B cell (primary cell): ENCODE results near the gene FARSB. TPM values are rescaled to one million over a fixed set of nuclear protein-coding genes. Genes with fewer than 3 reads are reported as not detected.

ENCODE experiments used
- ATAC-seq: fragments of 200-7000 bp; cut with Tn5 transposase; one replicate; pipeline ENCODE4 v1.10.0; 2021; ENCODE audit warnings: low read depth, mild to moderate bottlenecking, moderate number of reproducible peaks, moderate library complexity
- CTCF ChIA-PET: fragments of 350-600 bp; sonication (Branson Sonifier 250); formaldehyde crosslinking; loops from one replicate; lab custom pipeline; 2021; ENCODE audit warnings: antibody characterized with exemption, inconsistent platforms; lab: Charles Lee
- POLR2A ChIA-PET: fragments of 350-600 bp; sonication (Branson Sonifier 250); formaldehyde crosslinking; loops from one replicate; lab custom pipeline; 2021; ENCODE audit warnings: antibody characterized with exemption; lab: Charles Lee
- DNase-seq: peaks from one replicate; pipeline ENCODE4 v3.0.0; 2013
- H2AFZ ChIP-seq: 2 replicates; pipeline ENCODE4 v1.6.1; 2012; ENCODE audit warnings: mild to moderate bottlenecking, low read depth, low read length; ENCODE audit not compliant: insufficient read depth, poor library complexity, severe bottlenecking
- H3K27ac ChIP-seq, 2 donors: 1 replicate in 1 of 2; 2 replicates in 1 of 2; pipeline ENCODE4 v1.5.1; 2012 to 2013; ENCODE audit warnings: low read length in 2 of 2, mild to moderate bottlenecking in 2 of 2, moderate library complexity in 1 of 2
- H3K27me3 ChIP-seq, 4 experiments: fragments of 200-600 bp in 1 of 4; sonication (generic) in 1 of 4; replicated peaks in 1 of 4; 1 replicate in 2 of 4; 2 replicates in 2 of 4; pipeline versions ENCODE4 v1.6.1 to v1.7.0; 2013 to 2016; ENCODE audit warnings: low read length in 3 of 4, mild to moderate bottlenecking in 2 of 4, mixed read lengths in 1 of 4, moderate library complexity in 1 of 4; ENCODE audit not compliant: insufficient read depth in 4 of 4, control insufficient read depth in 3 of 4; ENCODE audit errors: control extremely low read depth in 1 of 4
- H3K36me3 ChIP-seq, 2 experiments: replicated peaks in 1 of 2; 1 replicate in 1 of 2; 2 replicates in 1 of 2; pipeline versions ENCODE4 v1.6.1 to v1.7.1; 2013; ENCODE audit warnings: low read length in 1 of 2; ENCODE audit not compliant: insufficient read depth in 2 of 2, control insufficient read depth in 1 of 2; ENCODE audit errors: control extremely low read depth in 1 of 2, extremely low read depth in 1 of 2
- H3K4me1 ChIP-seq, 2 donors: fragments of 200-600 bp in 1 of 2; sonication (generic) in 1 of 2; 1 replicate in 1 of 2; 2 replicates in 1 of 2; pipeline versions ENCODE4 v1.5.1 to v1.6.1; 2013 to 2017; ENCODE audit warnings: low read length in 2 of 2; ENCODE audit not compliant: control insufficient read depth in 2 of 2, insufficient read depth in 2 of 2
- H3K4me2 ChIP-seq: replicated peaks from 2 replicates; pipeline ENCODE3; 2012; ENCODE audit warnings: mild to moderate bottlenecking, low read depth, low read length; ENCODE audit not compliant: poor library complexity, severe bottlenecking
- H3K4me3 ChIP-seq, 5 experiments: fragments of 200-600 bp in 1 of 5; sonication (generic) in 1 of 5; 1 replicate in 3 of 5; 2 replicates in 2 of 5; pipeline versions ENCODE4 v1.5.1 to v1.7.0; 2011 to 2016; ENCODE audit warnings: low read length in 4 of 5, mild to moderate bottlenecking in 4 of 5, low read depth in 2 of 5, control low read depth in 1 of 5, moderate library complexity in 1 of 5; ENCODE audit not compliant: insufficient read depth in 1 of 5; ENCODE audit errors: control extremely low read depth in 1 of 5, extremely low read depth in 1 of 5
- H3K79me2 ChIP-seq: fragments of 200-600 bp; sonication (generic); one replicate; pipeline ENCODE4 v1.6.0; 2016; ENCODE audit warnings: low read length; ENCODE audit not compliant: control insufficient read depth, insufficient read depth
- H3K9ac ChIP-seq: fragments of 200-600 bp; sonication (generic); 2 replicates; pipeline ENCODE4 v1.6.1; 2017; ENCODE audit warnings: mild to moderate bottlenecking, low read length, moderate library complexity
- H3K9me3 ChIP-seq, 3 donors: one replicate each; pipeline versions ENCODE4 v1.6.1 to v1.7.1; 2013; ENCODE audit warnings: low read length in 2 of 3; ENCODE audit not compliant: control insufficient read depth in 2 of 3, insufficient read depth in 1 of 3; ENCODE audit errors: control extremely low read depth in 1 of 3
- H4K20me1 ChIP-seq: 2 replicates; pipeline ENCODE4 v1.6.0; 2012; ENCODE audit warnings: mild to moderate bottlenecking, low read length; ENCODE audit not compliant: insufficient read depth, control insufficient read depth, poor library complexity, severe bottlenecking
- H3K27ac Mint-ChIP-seq: one replicate; pipeline ENCODE4 v1.8.0; 2021; ENCODE audit warnings: mixed read lengths
- H3K27me3 Mint-ChIP-seq: one replicate; pipeline ENCODE4 v1.8.0; 2021; ENCODE audit warnings: mixed read lengths
- H3K4me1 Mint-ChIP-seq: one replicate; pipeline ENCODE4 v1.8.0; 2021; ENCODE audit warnings: mixed read lengths
- H3K4me3 Mint-ChIP-seq: one replicate; pipeline ENCODE4 v1.8.0; 2021; ENCODE audit warnings: mixed read lengths
- H3K9me3 Mint-ChIP-seq: one replicate; pipeline ENCODE4 v1.8.0; 2022; ENCODE audit warnings: mixed read lengths; ENCODE audit not compliant: insufficient read depth
- CTCF ChIP-seq: fragments of 200-600 bp; IDR thresholded peaks from one replicate; pipeline ENCODE4 v1.8.0; 2022; ENCODE audit warnings: antibody characterized with exemption, mild to moderate bottlenecking
- EZH2 ChIP-seq: IDR thresholded peaks from 2 replicates; pipeline ENCODE4 v1.6.1; 2012; ENCODE audit warnings: borderline replicate concordance, low read depth, mild to moderate bottlenecking, moderate library complexity, low read length; ENCODE audit not compliant: insufficient read depth, poor library complexity, severe bottlenecking
- WGBS: methylation state at CpG from one replicate; pipeline ENCODE4 v1.1.5; 2013; ENCODE audit warnings: missing lambda C conversion rate; ENCODE audit not compliant: insufficient coverage; 5-methylcytosine and 5-hydroxymethylcytosine counted together
- intact Hi-C: fragments of 100-400 bp; cut with micrococcal nuclease; formaldehyde crosslinking; loops from one replicate; pipeline ENCODE4 v1.10.0; 2022
- polyA plus RNA-seq: library from polyadenylated mRNA; depleted of rRNA; stranded (reverse); fragments of >200 nt; gene quantifications from 2 replicates; pipeline ENCODE4 v1.2.3, GENCODE V29; 2012
- total RNA-seq, 2 donors: library from RNA; stranded (reverse); fragments of 120-200 nt in 1 of 2; gene quantifications; 1 replicate in 1 of 2; 2 replicates in 1 of 2; pipeline versions ENCODE4 v1.2.3 to v1.2.4, GENCODE V29; 2013 to 2022

The FARSB gene
- total and polyA plus RNA-seq, 2 donors (not counting 1 experiment from before 2014, with no cell fraction given) = 9.2 to 10.2 TPM

GRCh38 chr2:222561817-222562645 is 93.9 kb downstream of the FARSB start:
- H3K9me3 Mint-ChIP-seq = no peaks in the 10 kb centered on the region
- Histone ChIP-seq H2AFZ (no peak overlapping the region), H4K20me1 (no peaks in the 10 kb centered on the region), H3K27ac (no peak overlapping the region), H3K9ac (no peak overlapping the region), H3K79me2 (no peaks in the 10 kb centered on the region), H3K36me3 (no peaks in the 10 kb centered on the region), H3K27me3 (no peaks in the 10 kb centered on the region), H3K4me2 (no peak overlapping the region), H3K4me1 (no peaks in the 10 kb centered on the region), H3K4me3 (no peak overlapping the region), H3K9me3 (no peaks in the 10 kb centered on the region)
- no peak overlapping the region for H3K4me3 Mint-ChIP-seq
- intact Hi-C loops = no loop called here
- CTCF ChIA-PET = interaction anchor here (0.6 to 4.0 kb wide), 15 partner anchors 9 to 506 kb away, joined by 3 to 71 read pairs (median 4); no protein-coding TSS in a partner anchor
- peak; percentile 50 for DNase-seq
- no peak overlapping the region for H3K27ac Mint-ChIP-seq
- 52% methylated on average over 3 of the region's 6 CpGs for WGBS
- peak; percentile 61 for ATAC-seq
- POLR2A ChIA-PET = no interaction called here
- H3K4me1 Mint-ChIP-seq = no peaks in the 10 kb centered on the region
- TF ChIP-seq EZH2 = no peak
- TF ChIP-seq CTCF = peak; percentile 58
- no peaks in the 10 kb centered on the region for H3K27me3 Mint-ChIP-seq

- WGBS = no CpG with 5 or more reads among the region's 4 CpGs
- ChIA-PET POLR2A (no interaction called here), CTCF (interaction anchor here (0.6 to 4.0 kb wide), 8 partner anchors 13 to 503 kb away, joined by 4 to 71 read pairs (median 6); no protein-coding TSS in a partner anchor)
- H3K4me3 ChIP-seq = no peak overlapping the region
- H3K4me1 ChIP-seq = no peaks in the 10 kb centered on the region
- Mint-ChIP-seq H3K27me3 (no peaks in the 10 kb centered on the region), H3K27ac (no peak overlapping the region), H3K4me1 (no peaks in the 10 kb centered on the region), H3K9me3 (no peaks in the 10 kb centered on the region), H3K4me3 (no peak overlapping the region)
- DNase-seq (no peak), ATAC-seq (no peak)
- H3K79me2 ChIP-seq = no peaks in the 10 kb centered on the region
- H3K4me2 ChIP-seq = no peak overlapping the region
- no peaks in the 10 kb centered on the region for H3K36me3 ChIP-seq
- no peak overlapping the region for H3K27ac ChIP-seq
- no peak overlapping the region for H2AFZ ChIP-seq
- intact Hi-C loops = no loop called here
- no peak for TF ChIP-seq EZH2
- no peak for TF ChIP-seq CTCF
- no peaks in the 10 kb centered on the region for H3K27me3 ChIP-seq
- no peaks in the 10 kb centered on the region for H4K20me1 ChIP-seq
- no peaks in the 10 kb centered on the region for H3K9me3 ChIP-seq
- H3K9ac ChIP-seq = no peak overlapping the region
Observed at GRCh38 chr2:222561151-222561550, 94.7 kb downstream of the FARSB start.
